D721Med (cell line): ENCODE results near the gene LHFPL2.

Experiments used
- DNase-seq: peaks from one replicate; pipeline ENCODE4 v3.0.0; 2011; ENCODE audit warnings: low spot score; ENCODE audit not compliant: insufficient read length
- FAIRE-seq: peaks from 2 replicates; lab custom pipeline; 2011; peaks lifted over from hg19 to GRCh38; lab: Jason Lieb, UNC
- CTCF ChIP-seq: IDR thresholded peaks from 2 replicates; pipeline ENCODE4 v1.5.1; 2012; ENCODE audit warnings: mild to moderate bottlenecking, control low read depth; ENCODE audit not compliant: insufficient read depth; ENCODE audit errors: missing control alignments

LHFPL2 gene

DNA sequence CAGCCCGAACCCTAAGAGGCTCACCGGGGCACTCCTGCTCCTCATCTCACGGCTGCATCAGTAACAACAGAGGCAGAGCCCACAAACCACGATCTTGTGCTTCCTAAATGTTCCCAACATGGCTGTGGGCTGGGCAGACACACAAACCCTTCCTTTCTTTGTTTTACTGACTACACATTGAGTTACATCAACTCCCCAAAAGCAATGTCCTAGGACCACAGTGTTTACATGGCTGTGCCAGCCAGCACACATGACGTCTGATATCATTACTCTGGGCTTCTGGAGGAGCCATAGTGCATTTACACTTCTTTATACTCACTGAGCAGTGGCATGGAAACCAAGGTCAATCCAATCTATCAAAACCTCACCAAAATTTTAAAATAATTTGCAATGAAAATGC is 101.4 kb downstream of the LHFPL2 start:
- DNase-seq (no peak), FAIRE-seq (no peak)
- TF ChIP-seq CTCF: no peak

DNA sequence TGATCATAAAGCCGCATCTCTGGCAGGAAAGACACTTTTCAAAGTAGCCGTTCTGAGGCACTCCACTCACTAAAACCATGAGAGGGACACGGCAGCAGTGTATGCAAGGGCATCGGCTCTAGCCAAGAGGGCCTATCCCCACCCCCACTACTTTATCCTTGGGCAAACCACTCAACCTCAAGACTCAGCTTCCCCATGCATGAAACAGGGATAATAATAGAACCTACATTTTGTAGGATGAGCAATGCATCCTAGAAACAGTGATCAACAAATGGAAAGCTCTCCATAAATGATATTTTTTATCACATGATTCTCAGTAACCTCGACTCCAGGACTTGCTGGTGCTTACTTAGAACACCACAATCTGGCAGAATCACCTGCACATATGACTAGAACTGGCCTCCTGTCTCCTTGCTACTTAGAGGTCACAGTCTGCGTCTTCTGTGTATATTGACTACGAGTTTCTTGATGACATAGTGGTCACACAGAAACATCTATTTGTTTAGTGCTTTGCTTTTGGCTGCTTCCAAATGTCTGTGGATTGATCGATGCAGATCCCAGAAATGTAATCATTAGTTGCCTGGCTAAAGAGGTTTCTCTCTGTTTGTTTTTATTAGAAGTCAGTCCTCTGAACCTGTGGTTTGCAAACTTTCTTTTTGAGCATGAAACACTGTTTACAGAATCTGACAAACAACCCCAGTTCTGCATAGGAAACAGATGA is 102.1 kb downstream of the LHFPL2 start:
- no peak for TF ChIP-seq CTCF
- DNase-seq (no peak), FAIRE-seq (no peak)

DNA sequence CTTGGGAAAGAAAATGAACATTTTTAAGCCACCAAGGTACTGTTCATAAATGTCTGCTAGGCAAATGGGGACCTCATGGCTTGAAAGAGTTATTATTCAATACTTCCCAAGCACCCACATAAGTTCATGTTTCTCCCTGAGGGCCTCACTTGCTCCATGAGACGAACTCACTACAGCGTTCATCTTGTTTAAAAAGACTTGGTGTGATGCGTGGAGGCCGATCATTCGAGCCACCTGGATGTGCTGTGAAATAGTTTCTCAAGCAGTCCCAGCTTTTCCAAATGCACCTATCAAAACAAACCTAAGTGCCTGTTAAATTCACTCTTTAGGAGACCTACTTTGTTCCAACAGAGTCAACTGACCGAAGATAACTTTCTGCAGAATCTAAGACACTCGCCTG is 103.2 kb downstream of the LHFPL2 start:
- no peak for DNase-seq
- FAIRE-seq: no peak
- TF ChIP-seq CTCF: no peak

DNA sequence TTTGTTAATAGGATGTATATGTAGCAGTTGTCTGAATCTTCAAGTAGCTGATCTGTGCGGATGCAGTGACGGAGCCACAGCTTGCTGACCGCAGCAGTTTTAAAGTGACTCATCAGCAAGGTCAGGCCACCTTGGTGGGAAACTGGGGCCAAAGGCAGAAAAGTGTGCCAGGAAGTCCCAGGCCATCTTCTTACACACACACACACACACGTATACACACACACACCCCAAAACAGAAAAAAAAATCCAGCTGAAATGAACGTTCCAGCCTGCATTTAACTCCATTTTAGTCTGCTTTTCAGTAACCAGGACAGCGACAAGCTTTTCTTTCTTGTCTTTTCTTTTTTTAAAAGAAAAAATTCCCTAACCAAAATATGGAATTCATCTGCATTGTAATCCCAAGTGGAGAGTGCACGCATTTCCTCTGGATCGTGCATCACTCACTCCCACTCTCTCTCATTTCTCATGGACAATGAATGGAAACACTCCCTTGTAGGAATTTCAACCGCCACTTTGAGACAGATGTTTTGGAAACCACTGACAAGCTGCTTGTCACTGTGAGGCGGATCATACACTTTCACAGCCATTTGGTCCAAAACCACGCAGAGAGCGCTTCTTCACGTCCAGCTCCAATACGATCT is 103.9 kb downstream of the LHFPL2 start:
- DNase-seq: no peak
- TF ChIP-seq CTCF: no peak
- no peak for FAIRE-seq

GRCh38 chr5:78543916-78544315 is 104.7 kb downstream of the LHFPL2 start:
- no peak for FAIRE-seq
- DNase-seq: no peak
- no peak for TF ChIP-seq CTCF

GRCh38 chr5:78543292-78543691 is 105.3 kb downstream of the LHFPL2 start:
- TF ChIP-seq CTCF: no peak
- FAIRE-seq: no peak

GRCh38 chr5:78542321-78542840 is 106.2 kb downstream of the LHFPL2 start:
- FAIRE-seq: no peak
- TF ChIP-seq CTCF: no peak
- DNase-seq: no peak

More at GRCh38 chr5:78543292-78543691, 105.3 kb downstream of the LHFPL2 start:
- no peak for DNase-seq
